CD4-positive, CD25-positive, alpha-beta regulatory T cell (primary cell): ENCODE measurements around the gene ZBTB16. TPM values are rescaled to one million over a fixed set of nuclear protein-coding genes. Genes with fewer than 3 reads are reported as not detected.

ENCODE experiments used
- ATAC-seq, 2 donors: fragments of 150-1000 bp; cut with Tn5 transposase; one replicate each; pipeline ENCODE4 v1.10.0; 2021; ENCODE audit warnings: low read depth in 2 of 2, moderate number of reproducible peaks in 2 of 2, moderate library complexity in 1 of 2
- DNase-seq, 3 donors: peaks; one replicate each; pipeline versions ENCODE4 v3.0.0 to v3.0.0-alpha.2; 2012 to 2022; ENCODE audit warnings: mixed read lengths in 1 of 3
- H3K27ac ChIP-seq: one replicate; pipeline ENCODE4 v1.7.0; 2013; ENCODE audit warnings: mild to moderate bottlenecking, low read length; ENCODE audit not compliant: insufficient read depth, poor library complexity, severe bottlenecking
- H3K27me3 ChIP-seq: one replicate; pipeline ENCODE4 v1.7.0; 2013; ENCODE audit warnings: low read length; ENCODE audit not compliant: control insufficient read depth, insufficient read depth
- H3K36me3 ChIP-seq: one replicate; pipeline ENCODE4 v1.7.0; 2013; ENCODE audit warnings: mild to moderate bottlenecking, low read length, moderate library complexity; ENCODE audit not compliant: control insufficient read depth, insufficient read depth
- H3K4me1 ChIP-seq: 2 replicates; pipeline ENCODE4 v1.7.0; 2013; ENCODE audit warnings: mild to moderate bottlenecking, low read length; ENCODE audit not compliant: insufficient read depth, control insufficient read depth, poor library complexity, severe bottlenecking
- H3K4me3 ChIP-seq: one replicate; pipeline ENCODE4 v1.7.0; 2013; ENCODE audit warnings: low read depth, mild to moderate bottlenecking, low read length, moderate library complexity
- H3K9me3 ChIP-seq, 2 experiments: 1 replicate in 1 of 2; 2 replicates in 1 of 2; pipeline ENCODE4 v1.7.0; 2013; ENCODE audit warnings: low read length in 2 of 2, mild to moderate bottlenecking in 1 of 2, moderate library complexity in 1 of 2; ENCODE audit not compliant: control insufficient read depth in 2 of 2
- H3K27ac Mint-ChIP-seq, 3 donors: one replicate each; pipeline ENCODE4 v1.8.0; 2020 to 2022; ENCODE audit warnings: mild to moderate bottlenecking in 3 of 3, mixed read lengths in 3 of 3, moderate library complexity in 2 of 3
- H3K27me3 Mint-ChIP-seq: one replicate; pipeline ENCODE4 v1.8.0; 2022; ENCODE audit warnings: mild to moderate bottlenecking, mixed read lengths
- H3K36me3 Mint-ChIP-seq: one replicate; pipeline ENCODE4 v1.8.0; 2020; ENCODE audit warnings: mixed read lengths
- H3K4me1 Mint-ChIP-seq, 4 donors: one replicate each; pipeline ENCODE4 v1.8.0; 2020 to 2022; ENCODE audit warnings: mixed read lengths in 4 of 4, mild to moderate bottlenecking in 1 of 4
- H3K4me3 Mint-ChIP-seq, 4 donors: one replicate each; pipeline ENCODE4 v1.8.0; 2020 to 2022; ENCODE audit warnings: mild to moderate bottlenecking in 4 of 4, mixed read lengths in 4 of 4, moderate library complexity in 3 of 4
- H3K9me3 Mint-ChIP-seq, 7 donors: one replicate each; pipeline ENCODE4 v1.8.0; 2020 to 2022; ENCODE audit warnings: mixed read lengths in 7 of 7, mild to moderate bottlenecking in 3 of 7, moderate library complexity in 2 of 7
- polyA plus RNA-seq, 4 donors: library from polyadenylated mRNA; unstranded; fragments of 300-500 nt; fragmentation: Illumina TruSeq; gene quantifications; one replicate each; pipeline ENCODE4 v1.2.3, GENCODE V29; 2021
- total RNA-seq: library from RNA; stranded (reverse); gene quantifications from one replicate; pipeline ENCODE4 v1.2.3, GENCODE V29; 2022

Gene ZBTB16
- total and polyA plus RNA-seq, 5 donors from 2014 or later, result 2.9 to 28.1 (median 8.5) TPM

DNA sequence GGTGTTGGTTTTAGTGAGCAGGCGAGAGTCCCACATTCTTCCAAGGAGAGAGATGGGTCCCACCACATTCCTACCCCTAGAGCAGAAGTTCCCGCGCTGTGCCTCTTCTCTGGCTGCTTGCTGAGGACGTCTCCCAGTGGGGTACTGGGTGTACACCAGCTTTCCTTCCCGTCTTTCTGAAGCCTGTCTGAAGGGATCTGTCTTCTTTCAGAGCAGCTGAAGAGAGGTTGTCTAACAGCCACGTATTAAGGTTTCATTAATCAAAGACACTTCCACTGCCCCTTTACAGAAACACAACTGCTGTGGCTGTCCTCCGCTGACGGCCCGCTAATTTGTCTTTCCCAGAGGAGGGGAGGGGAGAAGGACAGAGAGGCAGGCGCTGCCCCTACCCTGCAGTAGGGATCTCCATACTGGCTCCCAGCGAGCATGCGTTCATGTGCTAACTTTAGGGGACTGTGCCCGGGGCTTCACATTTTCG is 56.0 kb downstream of the ZBTB16 start:
- Mint-ChIP-seq H3K4me1 (peaks cover 4 to 19% (median 12%) of the 10 kb centered on the region in 4 donors), H3K27ac (peak overlapping the region in 1 of 3 donors; percentile 16), H3K27me3 (peaks cover 48% of the 10 kb centered on the region), H3K4me3 (no peak overlapping the region), H3K36me3 (no peaks in the 10 kb centered on the region), H3K9me3 (no peaks in the 10 kb centered on the region)
- H3K4me1 ChIP-seq, result no peaks in the 10 kb centered on the region
- peaks cover 6% of the 10 kb centered on the region for H3K27me3 ChIP-seq
- H3K9me3 ChIP-seq, result no peaks in the 10 kb centered on the region
- no peak overlapping the region for H3K27ac ChIP-seq
- H3K4me3 ChIP-seq, result no peak overlapping the region
- H3K36me3 ChIP-seq, result no peaks in the 10 kb centered on the region
- no peak for DNase-seq
- ATAC-seq, result no peak

DNA sequence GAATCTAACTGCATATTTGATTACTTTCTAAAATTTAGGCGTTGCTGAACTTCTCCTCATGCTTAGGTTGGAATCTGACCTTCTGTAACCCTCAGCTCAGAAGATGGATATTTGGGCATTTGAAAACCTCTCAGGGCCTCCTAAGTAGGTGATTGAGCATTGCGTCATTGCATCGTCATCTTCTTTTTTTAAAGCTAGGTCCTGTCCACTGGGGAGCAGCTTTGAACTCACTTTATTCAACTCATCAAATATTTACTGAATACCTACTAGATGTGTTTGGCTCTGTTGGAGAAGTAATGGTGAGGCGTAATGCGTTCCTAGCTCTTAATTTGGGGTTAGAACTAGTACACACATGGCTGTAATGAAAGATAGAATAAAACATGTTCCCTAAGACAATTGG is 56.8 kb downstream of the ZBTB16 start:
- Mint-ChIP-seq H3K27ac (peak overlapping the region in 1 of 3 donors; percentile 35), H3K36me3 (no peaks in the 10 kb centered on the region), H3K9me3 (peaks cover 0 to 1% (median 0%) of the 10 kb centered on the region in 7 donors), H3K4me3 (no peak overlapping the region), H3K27me3 (peaks cover 44% of the 10 kb centered on the region), H3K4me1 (peaks cover 0 to 13% (median 11%) of the 10 kb centered on the region in 4 donors)
- Histone ChIP-seq H3K9me3 (no peaks in the 10 kb centered on the region), H3K27ac (no peak overlapping the region), H3K36me3 (no peaks in the 10 kb centered on the region), H3K27me3 (peaks cover 6% of the 10 kb centered on the region), H3K4me1 (no peaks in the 10 kb centered on the region), H3K4me3 (no peak overlapping the region)
- ATAC-seq, result no peak
- DNase-seq, result no peak

DNA sequence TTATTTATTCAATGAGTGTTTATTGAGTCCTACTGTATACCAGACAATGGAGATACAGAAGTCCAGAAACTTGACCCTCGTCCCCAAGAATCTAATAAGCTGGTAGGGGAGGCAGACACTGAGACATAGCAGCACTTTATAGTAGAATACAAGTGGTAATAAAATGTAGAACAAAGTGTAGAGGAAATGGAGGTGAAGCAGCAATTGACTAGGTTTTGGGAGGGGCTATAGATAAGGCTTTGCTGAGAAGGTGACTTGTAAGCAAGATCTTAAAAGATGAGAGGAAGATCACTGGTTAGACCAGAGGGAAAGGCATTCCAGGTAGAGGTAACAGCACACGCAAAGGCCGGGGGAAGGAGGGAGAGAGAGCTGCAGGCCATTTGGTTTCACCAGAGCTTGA is 57.3 kb downstream of the ZBTB16 start:
- ATAC-seq (no peak), DNase-seq (no peak)
- no peak overlapping the region for H3K27ac ChIP-seq
- no peak overlapping the region for H3K4me3 ChIP-seq
- Mint-ChIP-seq H3K36me3 (no peaks in the 10 kb centered on the region), H3K4me3 (no peak overlapping the region), H3K27ac (peak overlapping the region in 1 of 3 donors; percentile 35), H3K4me1 (peaks cover 0 to 13% (median 10%) of the 10 kb centered on the region in 4 donors), H3K9me3 (peaks cover 0 to 1% (median 0%) of the 10 kb centered on the region in 7 donors), H3K27me3 (peaks cover 40% of the 10 kb centered on the region)
- no peaks in the 10 kb centered on the region for H3K36me3 ChIP-seq
- no peaks in the 10 kb centered on the region for H3K9me3 ChIP-seq
- H3K4me1 ChIP-seq, result no peaks in the 10 kb centered on the region
- H3K27me3 ChIP-seq, result peaks cover 6% of the 10 kb centered on the region

DNA sequence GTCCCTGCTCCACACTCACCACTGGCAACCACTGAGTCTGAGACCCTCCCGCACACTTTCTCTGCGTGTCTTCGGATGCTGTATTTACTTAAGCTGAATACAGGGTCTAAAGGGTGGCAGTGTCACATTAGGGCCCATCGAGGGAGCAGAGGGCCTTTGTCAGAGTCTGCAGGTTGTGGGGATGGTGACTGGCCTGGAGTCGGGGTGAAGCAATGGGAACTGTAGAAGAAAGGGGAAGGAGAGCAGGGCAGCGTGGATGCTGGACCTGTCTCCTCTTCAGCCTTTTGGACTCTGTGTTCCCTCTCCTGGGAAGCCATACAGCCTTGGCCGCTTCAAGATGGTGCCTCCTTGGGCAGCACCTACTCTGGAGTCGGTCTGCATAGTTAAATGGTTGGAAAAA is 61.1 kb downstream of the ZBTB16 start:
- H3K27me3 Mint-ChIP-seq, result peaks cover 17% of the 10 kb centered on the region
- H3K4me1 Mint-ChIP-seq, result peaks cover 0 to 19% (median 11%) of the 10 kb centered on the region in 4 donors
- peak overlapping the region in 1 of 3 donors; percentile 47 for H3K27ac Mint-ChIP-seq
- H3K4me3 Mint-ChIP-seq, result no peak overlapping the region
- no peaks in the 10 kb centered on the region for H3K9me3 ChIP-seq
- peaks cover 0 to 3% (median 0%) of the 10 kb centered on the region in 7 donors for H3K9me3 Mint-ChIP-seq
- H3K36me3 ChIP-seq, result no peaks in the 10 kb centered on the region
- no peak for ATAC-seq
- DNase-seq, result no peak
- no peak overlapping the region for H3K27ac ChIP-seq
- no peak overlapping the region for H3K4me3 ChIP-seq
- H3K4me1 ChIP-seq, result no peaks in the 10 kb centered on the region
- H3K36me3 Mint-ChIP-seq, result no peaks in the 10 kb centered on the region
- H3K27me3 ChIP-seq, result no peaks in the 10 kb centered on the region

DNA sequence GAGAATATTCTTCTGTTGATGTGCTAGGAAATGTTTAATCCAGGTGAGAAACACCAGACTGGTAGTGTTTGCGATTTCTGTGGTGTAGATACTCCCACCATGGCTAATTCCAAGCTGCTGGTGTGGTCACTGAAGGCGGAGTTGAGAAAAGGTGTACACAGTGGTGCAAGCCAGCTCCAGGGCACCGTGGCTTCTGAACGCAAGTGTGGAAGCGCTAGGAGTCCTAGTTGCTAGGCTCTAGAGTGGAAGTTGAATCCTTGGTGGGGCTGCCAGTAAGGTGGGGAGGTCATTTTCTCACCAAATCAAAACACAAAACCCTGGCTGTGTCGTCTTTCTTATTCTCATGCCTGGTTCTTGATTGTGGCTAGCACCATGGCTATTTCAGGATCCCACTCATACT is 61.6 kb downstream of the ZBTB16 start:
- H3K27ac ChIP-seq, result no peak overlapping the region

DNA sequence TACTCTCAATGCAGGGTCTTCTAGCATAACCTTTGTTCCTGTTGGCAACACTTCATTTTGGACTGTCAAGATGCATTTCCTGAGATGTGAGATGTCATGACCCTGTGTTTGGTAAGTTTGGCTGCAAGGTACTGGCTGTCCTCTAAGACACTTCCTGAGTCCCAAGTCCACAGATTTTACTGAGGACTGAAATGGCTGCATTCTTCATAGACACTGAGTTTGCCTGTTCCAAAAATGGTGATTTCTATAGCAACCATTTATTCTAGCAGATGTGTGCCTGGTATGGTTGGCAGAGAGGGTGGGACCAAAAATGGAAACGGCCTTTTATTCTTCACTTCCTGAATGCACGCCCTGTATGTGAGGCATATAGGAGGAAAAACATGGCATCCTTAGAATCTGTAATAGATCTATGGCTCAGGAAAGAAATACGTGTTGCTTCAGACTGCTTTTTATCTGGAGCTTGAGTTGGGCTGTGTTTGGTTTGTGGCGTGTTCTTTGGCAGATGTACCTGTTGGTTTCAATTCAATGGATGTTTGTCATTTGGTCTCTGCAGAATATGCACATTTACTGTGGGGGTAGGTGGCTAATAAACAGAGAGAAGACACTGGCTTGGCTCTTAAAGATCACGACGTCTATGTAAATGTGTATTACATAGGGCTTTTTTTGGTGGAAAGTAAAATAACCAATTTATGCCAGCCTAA is 62.4 kb downstream of the ZBTB16 start:
- ATAC-seq (no peak), DNase-seq (no peak)
- H3K27ac Mint-ChIP-seq, result no peak overlapping the region
- H3K4me1 Mint-ChIP-seq, result peaks cover 0 to 17% (median 10%) of the 10 kb centered on the region in 4 donors
- no peaks in the 10 kb centered on the region for H3K27me3 ChIP-seq
- H3K4me3 ChIP-seq, result no peak overlapping the region
- H3K4me1 ChIP-seq, result no peaks in the 10 kb centered on the region
- H3K9me3 ChIP-seq, result no peaks in the 10 kb centered on the region
- no peaks in the 10 kb centered on the region for H3K36me3 Mint-ChIP-seq
- peaks cover 0 to 3% (median 0%) of the 10 kb centered on the region in 7 donors for H3K9me3 Mint-ChIP-seq
- no peaks in the 10 kb centered on the region for H3K36me3 ChIP-seq
- no peak overlapping the region for H3K4me3 Mint-ChIP-seq
- peaks cover 12% of the 10 kb centered on the region for H3K27me3 Mint-ChIP-seq
- no peak overlapping the region for H3K27ac ChIP-seq

More for the DNA sequence above, 61.6 kb downstream of the ZBTB16 start:
- H3K9me3 ChIP-seq, result no peaks in the 10 kb centered on the region
- no peak overlapping the region for H3K4me3 ChIP-seq
- H3K27me3 ChIP-seq, result no peaks in the 10 kb centered on the region
- ATAC-seq, result no peak
- H3K27ac Mint-ChIP-seq, result peak overlapping the region in 1 of 3 donors; percentile 47
- H3K4me3 Mint-ChIP-seq, result no peak overlapping the region
- H3K27me3 Mint-ChIP-seq, result peaks cover 17% of the 10 kb centered on the region
- no peaks in the 10 kb centered on the region for H3K4me1 ChIP-seq
- H3K9me3 Mint-ChIP-seq, result peaks cover 0 to 3% (median 0%) of the 10 kb centered on the region in 7 donors
- H3K4me1 Mint-ChIP-seq, result peaks cover 0 to 19% (median 11%) of the 10 kb centered on the region in 4 donors
- H3K36me3 ChIP-seq, result no peaks in the 10 kb centered on the region
- no peaks in the 10 kb centered on the region for H3K36me3 Mint-ChIP-seq
- DNase-seq, result no peak

DNA sequence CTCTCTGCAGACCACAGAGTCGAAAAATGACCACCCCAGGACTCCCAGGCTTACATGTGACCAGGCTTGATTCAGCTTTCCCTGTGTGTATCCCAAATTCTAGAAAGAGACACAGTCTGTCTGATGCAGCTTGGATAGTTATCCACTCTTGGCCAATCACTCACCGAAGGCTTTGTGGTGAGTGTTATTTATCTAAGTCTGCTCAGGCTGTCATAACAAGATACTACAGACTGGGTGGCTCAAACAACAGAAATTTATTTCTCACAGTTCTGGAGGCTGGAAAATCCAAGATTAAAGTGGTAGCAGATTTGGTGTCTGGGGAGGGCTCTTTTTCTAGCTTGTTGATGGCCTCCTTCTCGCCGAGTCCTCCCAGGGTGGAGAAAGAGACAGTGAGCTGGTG is 63.2 kb downstream of the ZBTB16 start:
- Histone ChIP-seq H3K36me3 (no peaks in the 10 kb centered on the region), H3K27me3 (no peaks in the 10 kb centered on the region), H3K27ac (no peak overlapping the region), H3K9me3 (no peaks in the 10 kb centered on the region), H3K4me1 (no peaks in the 10 kb centered on the region), H3K4me3 (no peak overlapping the region)
- Mint-ChIP-seq H3K27ac (no peak overlapping the region), H3K9me3 (peaks cover 0 to 3% (median 0%) of the 10 kb centered on the region in 7 donors), H3K4me3 (no peak overlapping the region), H3K27me3 (peaks cover 4% of the 10 kb centered on the region), H3K4me1 (peaks cover 0 to 10% (median 8%) of the 10 kb centered on the region in 4 donors), H3K36me3 (no peaks in the 10 kb centered on the region)
- ATAC-seq (no peak), DNase-seq (no peak)
